Dendritic cell treated with granulocyte-macrophage colony-stimulating factor and Interleukin-4, amounts not matched to agents 40 ng/mL and 50 ng/mL, for 4 days (primary cell): ENCODE data around the gene GPSM1.

Experiments
- H3K27ac Mint-ChIP-seq: one replicate; pipeline ENCODE4 v1.8.0; 2022; ENCODE audit warnings: mild to moderate bottlenecking, mixed read lengths
- H3K27me3 Mint-ChIP-seq: one replicate; pipeline ENCODE4 v1.8.0; 2022; ENCODE audit warnings: mild to moderate bottlenecking, mixed read lengths
- H3K36me3 Mint-ChIP-seq: one replicate; pipeline ENCODE4 v1.8.0; 2022; ENCODE audit warnings: low read depth, mixed read lengths
- H3K4me1 Mint-ChIP-seq: one replicate; pipeline ENCODE4 v1.8.0; 2022; ENCODE audit warnings: low read depth, mixed read lengths
- H3K4me3 Mint-ChIP-seq: one replicate; pipeline ENCODE4 v1.8.0; 2022; ENCODE audit warnings: mild to moderate bottlenecking, moderate library complexity, mixed read lengths
- H3K9me3 Mint-ChIP-seq: one replicate; pipeline ENCODE4 v1.8.0; 2022; ENCODE audit warnings: mixed read lengths
- intact Hi-C: fragments of 100-400 bp; cut with micrococcal nuclease; formaldehyde crosslinking; loops from one replicate; pipeline ENCODE4 v1.15.0; 2022

The GPSM1 gene

GRCh38 chr9:136286359-136286986 is 40.9 kb upstream of the GPSM1 start:
- Mint-ChIP-seq H3K27me3 (peaks cover 6% of the 10 kb centered on the region), H3K4me1 (peaks cover 6% of the 10 kb centered on the region), H3K4me3 (no peak overlapping the region), H3K9me3 (no peaks in the 10 kb centered on the region), H3K27ac (no peak overlapping the region), H3K36me3 (no peaks in the 10 kb centered on the region)
- intact Hi-C loops = no loop called here

- Mint-ChIP-seq H3K4me1 (peaks cover 6% of the 10 kb centered on the region), H3K27ac (no peak overlapping the region), H3K27me3 (peaks cover 6% of the 10 kb centered on the region), H3K9me3 (no peaks in the 10 kb centered on the region), H3K4me3 (no peak overlapping the region), H3K36me3 (no peaks in the 10 kb centered on the region)
- intact Hi-C loops = no loop called here
These were observed 40.4 kb upstream of the GPSM1 start for GRCh38 chr9:136286987-136287379.

- intact Hi-C loops = no loop called here
- Mint-ChIP-seq H3K27ac (no peak overlapping the region), H3K4me1 (peaks cover 6% of the 10 kb centered on the region), H3K27me3 (peaks cover 5% of the 10 kb centered on the region), H3K9me3 (no peaks in the 10 kb centered on the region), H3K36me3 (no peaks in the 10 kb centered on the region), H3K4me3 (no peak overlapping the region)
These were observed 39.2 kb upstream of the GPSM1 start for GRCh38 chr9:136287960-136288753.

DNA sequence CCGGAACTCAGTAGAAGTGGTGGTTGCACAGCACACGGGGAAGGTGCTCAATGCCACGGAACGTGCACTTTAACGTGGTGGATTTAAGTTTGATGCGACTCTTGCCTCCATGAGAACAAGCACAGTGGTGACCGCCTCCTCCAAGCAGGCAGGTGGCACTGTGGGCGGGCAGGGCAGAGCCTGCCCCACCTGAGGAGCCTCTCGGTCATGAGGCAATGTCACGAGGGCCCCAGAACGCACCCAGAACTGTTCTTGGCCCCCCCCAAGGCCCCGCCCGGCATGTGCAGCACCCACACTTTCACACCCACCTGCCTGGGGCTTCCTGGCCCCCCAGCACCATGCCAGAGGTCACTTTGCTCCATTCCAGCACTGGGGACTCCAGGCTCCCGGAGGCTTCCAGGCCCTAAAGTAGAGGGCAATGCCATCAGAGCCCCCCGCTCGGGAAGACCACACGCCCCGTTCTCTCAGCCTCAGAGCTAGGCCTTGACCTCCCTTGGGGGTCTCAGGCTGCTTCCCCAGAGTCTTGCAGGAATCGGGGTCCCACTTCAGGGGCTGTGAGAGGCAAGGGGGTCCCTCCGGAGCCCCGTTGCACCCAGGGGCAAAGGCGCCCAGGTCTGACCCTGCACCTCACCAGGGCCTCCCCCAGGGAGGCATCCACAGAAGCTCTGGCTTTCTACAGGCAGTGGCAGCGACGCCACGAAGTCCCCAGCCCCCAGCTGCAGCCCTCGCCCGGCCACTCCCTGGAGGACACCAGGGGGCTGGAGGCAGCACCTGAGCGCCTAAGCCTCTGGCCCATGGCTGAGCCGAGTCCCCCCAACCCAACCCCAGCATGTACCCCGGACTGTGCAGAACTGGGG is 37.5 kb upstream of the GPSM1 start:
- Mint-ChIP-seq H3K27ac (no peak overlapping the region), H3K4me3 (no peak overlapping the region), H3K4me1 (no peaks in the 10 kb centered on the region), H3K9me3 (no peaks in the 10 kb centered on the region), H3K27me3 (no peaks in the 10 kb centered on the region), H3K36me3 (no peaks in the 10 kb centered on the region)
- intact Hi-C loops = no loop called here

- intact Hi-C loops = no loop called here
- H3K36me3 Mint-ChIP-seq = no peaks in the 10 kb centered on the region
- H3K9me3 Mint-ChIP-seq = no peaks in the 10 kb centered on the region
- no peak overlapping the region for H3K4me3 Mint-ChIP-seq
- no peak overlapping the region for H3K27ac Mint-ChIP-seq
- no peaks in the 10 kb centered on the region for H3K27me3 Mint-ChIP-seq
- no peaks in the 10 kb centered on the region for H3K4me1 Mint-ChIP-seq
These were observed 36.8 kb upstream of the GPSM1 start for GRCh38 chr9:136290508-136291000.

DNA sequence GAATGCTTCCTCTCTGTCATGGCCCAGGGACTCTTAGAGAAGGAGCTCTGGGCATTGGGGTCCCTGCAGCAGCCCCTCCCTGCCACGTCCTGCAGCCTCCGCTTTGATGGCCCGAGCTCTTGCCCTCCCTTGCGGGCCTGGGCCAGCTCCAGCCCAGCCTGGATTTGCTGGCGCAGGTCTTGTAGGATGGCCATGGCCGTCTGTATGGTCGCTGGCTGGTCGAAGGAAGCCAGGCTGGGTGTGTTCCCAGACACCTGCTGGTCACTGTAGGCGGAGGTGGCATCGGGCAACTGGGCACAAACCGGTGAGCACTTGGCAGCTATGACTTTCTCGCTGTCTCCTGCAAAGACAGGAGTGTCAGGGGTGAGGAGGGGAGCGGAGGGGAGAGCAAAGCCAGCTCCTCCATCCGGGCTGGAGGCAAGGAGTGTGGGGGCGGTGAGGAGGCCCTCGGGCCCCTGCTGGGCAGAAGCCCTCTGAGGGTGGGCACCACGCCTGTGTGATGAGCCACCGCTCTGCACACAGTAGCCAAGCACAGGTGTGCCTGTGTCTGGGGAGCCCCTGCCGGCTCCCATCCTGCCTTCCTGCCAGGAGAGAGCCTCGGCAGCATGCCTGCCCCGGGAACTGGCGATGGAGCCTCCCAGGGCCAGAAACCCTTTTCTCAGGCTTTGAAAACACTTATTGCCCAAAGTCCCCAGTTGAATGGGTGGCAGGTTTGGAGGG is 35.9 kb upstream of the GPSM1 start:
- Mint-ChIP-seq H3K27ac (no peak overlapping the region), H3K27me3 (no peaks in the 10 kb centered on the region), H3K4me1 (no peaks in the 10 kb centered on the region), H3K9me3 (no peaks in the 10 kb centered on the region), H3K36me3 (no peaks in the 10 kb centered on the region), H3K4me3 (no peak overlapping the region)
- intact Hi-C loops = no loop called here

- H3K36me3 Mint-ChIP-seq = no peaks in the 10 kb centered on the region
- H3K4me3 Mint-ChIP-seq = no peak overlapping the region
- no peaks in the 10 kb centered on the region for H3K9me3 Mint-ChIP-seq
- intact Hi-C loops = no loop called here
- H3K4me1 Mint-ChIP-seq = no peaks in the 10 kb centered on the region
- H3K27ac Mint-ChIP-seq = no peak overlapping the region
- no peaks in the 10 kb centered on the region for H3K27me3 Mint-ChIP-seq
These were observed 35.3 kb upstream of the GPSM1 start for GRCh38 chr9:136292026-136292538.

- Mint-ChIP-seq H3K4me3 (no peak overlapping the region), H3K27me3 (no peaks in the 10 kb centered on the region), H3K9me3 (no peaks in the 10 kb centered on the region), H3K4me1 (no peaks in the 10 kb centered on the region), H3K36me3 (no peaks in the 10 kb centered on the region), H3K27ac (no peak overlapping the region)
- intact Hi-C loops = no loop called here
These were observed 34.5 kb upstream of the GPSM1 start for GRCh38 chr9:136292591-136293448.

DNA sequence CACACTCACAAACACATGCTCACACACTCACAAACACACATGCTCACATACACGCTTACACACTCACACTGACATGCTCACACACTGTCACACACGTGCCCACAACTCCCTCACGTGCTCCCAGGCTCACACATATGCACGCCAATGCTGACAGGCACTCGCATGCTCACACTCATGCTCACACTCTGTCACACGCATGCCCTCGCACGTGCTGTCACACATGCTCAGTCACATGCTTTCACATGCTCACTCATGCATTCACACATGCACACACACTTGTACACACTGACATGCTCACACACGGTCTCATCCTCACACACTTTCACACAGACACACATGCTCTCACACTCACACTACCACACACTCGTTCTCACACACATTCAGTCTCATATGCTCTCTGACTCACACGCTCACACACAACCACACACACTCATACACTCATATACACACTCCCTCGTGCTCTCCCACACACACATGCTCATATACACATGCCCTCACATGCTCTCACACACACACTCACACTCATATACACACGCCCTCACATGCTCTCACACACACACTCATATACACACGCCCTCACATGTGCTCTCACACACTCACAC is 33.8 kb upstream of the GPSM1 start:
- no peaks in the 10 kb centered on the region for H3K36me3 Mint-ChIP-seq

GRCh38 chr9:136294437-136294836 is 32.9 kb upstream of the GPSM1 start:
- H3K27me3 Mint-ChIP-seq = no peaks in the 10 kb centered on the region
- H3K27ac Mint-ChIP-seq = no peak overlapping the region
- no peaks in the 10 kb centered on the region for H3K9me3 Mint-ChIP-seq
- intact Hi-C loops = no loop called here
- no peak overlapping the region for H3K4me3 Mint-ChIP-seq
- H3K36me3 Mint-ChIP-seq = no peaks in the 10 kb centered on the region
- H3K4me1 Mint-ChIP-seq = no peaks in the 10 kb centered on the region

More for the DNA sequence above, 33.8 kb upstream of the GPSM1 start:
- Mint-ChIP-seq H3K9me3 (no peaks in the 10 kb centered on the region), H3K4me1 (no peaks in the 10 kb centered on the region), H3K27ac (no peak overlapping the region), H3K27me3 (no peaks in the 10 kb centered on the region), H3K4me3 (no peak overlapping the region)
- intact Hi-C loops = no loop called here

DNA sequence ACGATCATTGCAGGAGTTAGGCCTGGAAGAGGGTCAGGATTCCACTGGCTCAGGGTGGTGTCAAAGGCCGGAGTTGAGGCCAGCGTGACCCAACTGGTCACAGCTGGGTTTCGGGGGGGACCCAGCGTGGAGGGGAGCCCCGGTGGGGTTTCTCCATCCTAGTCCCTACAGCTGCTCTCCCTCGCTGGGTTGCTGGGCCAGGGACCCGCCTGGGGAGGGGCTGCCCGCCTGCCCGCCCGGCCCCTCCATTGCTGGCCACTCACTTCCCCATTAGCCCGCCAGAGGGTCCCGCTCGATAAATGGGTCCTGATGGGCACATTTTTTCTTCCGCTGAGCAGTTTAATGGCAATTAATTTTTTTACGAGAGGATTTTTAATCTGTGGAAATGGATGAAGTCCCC is 32.3 kb upstream of the GPSM1 start:
- H3K27me3 Mint-ChIP-seq = peaks cover 6% of the 10 kb centered on the region
- no peaks in the 10 kb centered on the region for H3K36me3 Mint-ChIP-seq
- H3K27ac Mint-ChIP-seq = no peak overlapping the region
- H3K9me3 Mint-ChIP-seq = no peaks in the 10 kb centered on the region
- no peak overlapping the region for H3K4me3 Mint-ChIP-seq
- no peaks in the 10 kb centered on the region for H3K4me1 Mint-ChIP-seq
- intact Hi-C loops = no loop called here

DNA sequence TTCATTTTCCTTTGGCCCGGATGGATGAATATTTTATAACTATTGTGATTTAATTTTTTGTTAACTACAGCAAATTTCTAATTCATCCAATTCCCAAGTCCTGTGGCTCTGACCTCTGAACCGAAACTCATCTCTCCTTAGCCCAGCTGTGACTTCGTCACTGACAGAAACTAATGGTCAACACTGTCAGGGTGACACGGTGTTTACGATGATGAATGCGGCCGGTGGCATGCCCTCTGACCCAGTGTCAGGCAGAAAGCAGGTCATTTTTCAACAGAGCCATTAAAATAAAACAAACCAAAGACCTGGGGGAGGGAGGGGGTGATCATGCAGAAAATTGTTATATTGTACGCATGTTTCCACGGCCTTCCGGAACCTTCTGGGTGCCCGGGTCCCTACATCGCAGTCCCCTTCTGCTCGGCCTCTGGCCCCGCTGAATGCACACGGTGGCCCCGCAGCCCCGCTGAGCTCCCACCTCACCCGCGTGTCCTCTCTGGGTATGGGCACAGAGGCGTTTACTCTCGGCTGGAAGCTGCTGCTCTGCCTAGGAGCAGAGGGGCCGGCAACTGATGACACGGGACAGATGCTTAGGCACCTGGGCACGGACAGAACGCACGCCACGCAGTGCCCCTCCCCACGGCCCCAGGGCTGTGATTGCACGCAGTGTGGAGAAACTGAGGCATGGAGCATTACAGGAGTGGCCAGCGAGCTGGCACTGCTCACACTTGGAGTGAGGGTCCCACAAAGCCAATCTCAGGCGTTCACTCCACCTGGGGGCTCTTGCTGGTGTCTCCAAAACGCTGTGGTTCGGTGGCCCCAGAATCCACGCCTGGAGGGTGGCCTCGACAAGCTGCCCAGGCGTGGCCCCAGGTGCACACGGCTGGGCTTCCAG is 31.6 kb upstream of the GPSM1 start:
- peaks cover 6% of the 10 kb centered on the region for H3K27me3 Mint-ChIP-seq

More for the DNA sequence above, 31.6 kb upstream of the GPSM1 start:
- Mint-ChIP-seq H3K4me3 (no peak overlapping the region), H3K36me3 (no peaks in the 10 kb centered on the region), H3K4me1 (no peaks in the 10 kb centered on the region), H3K9me3 (no peaks in the 10 kb centered on the region), H3K27ac (no peak overlapping the region)
- intact Hi-C loops = no loop called here
